Upper lobe of left lung (tissue), 4 donors: ENCODE results near the gene EPX.

Experiments used
- EP300 ChIP-seq, 4 donors: sonication (generic); formaldehyde crosslinking; IDR thresholded peaks; one replicate each; pipeline ENCODE4 v1.5.1; 2017; ENCODE audit warnings: antibody characterized with exemption in 4 of 4, control low read depth in 2 of 4
- POLR2A ChIP-seq, 4 donors: fragments of 450-650 bp; IDR thresholded peaks; one replicate each; pipeline ENCODE4 v1.5.1; 2016 to 2017; ENCODE audit warnings: antibody characterized with exemption in 4 of 4, mild to moderate bottlenecking in 2 of 4
- POLR2AphosphoS5 ChIP-seq, 2 donors: sonication (generic); formaldehyde crosslinking; IDR thresholded peaks; one replicate each; pipeline ENCODE4 v1.5.1; 2017; ENCODE audit warnings: antibody characterized with exemption in 2 of 2
- TF ChIP-seq, protein P1 (sequence below), 6 experiments: fragments of 450-650 bp in 4 of 6; fragments of 200-600 bp in 2 of 6; sonication (generic) in 2 of 6; IDR thresholded peaks; one replicate each; pipeline ENCODE4 v1.5.1; 2016 to 2019; ENCODE audit warnings: antibody characterized with exemption in 6 of 6

DNA sequence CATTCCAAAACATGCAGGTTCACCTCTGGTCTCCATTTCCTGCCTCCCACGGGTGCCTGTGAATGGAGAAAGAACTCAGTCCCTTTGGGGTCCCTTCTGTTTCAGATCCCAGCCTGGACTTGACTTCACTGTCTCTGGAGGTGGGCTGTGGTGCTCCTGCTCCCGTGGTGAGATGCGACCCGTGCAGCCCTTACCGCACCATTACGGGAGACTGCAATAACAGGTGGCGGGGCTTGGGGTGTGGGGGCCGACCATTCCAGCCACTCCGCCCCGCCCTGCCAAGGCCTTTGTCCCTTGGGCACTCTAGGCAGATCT is 56.4 kb downstream of the EPX start:
- TF ChIP-seq, protein P1, sequence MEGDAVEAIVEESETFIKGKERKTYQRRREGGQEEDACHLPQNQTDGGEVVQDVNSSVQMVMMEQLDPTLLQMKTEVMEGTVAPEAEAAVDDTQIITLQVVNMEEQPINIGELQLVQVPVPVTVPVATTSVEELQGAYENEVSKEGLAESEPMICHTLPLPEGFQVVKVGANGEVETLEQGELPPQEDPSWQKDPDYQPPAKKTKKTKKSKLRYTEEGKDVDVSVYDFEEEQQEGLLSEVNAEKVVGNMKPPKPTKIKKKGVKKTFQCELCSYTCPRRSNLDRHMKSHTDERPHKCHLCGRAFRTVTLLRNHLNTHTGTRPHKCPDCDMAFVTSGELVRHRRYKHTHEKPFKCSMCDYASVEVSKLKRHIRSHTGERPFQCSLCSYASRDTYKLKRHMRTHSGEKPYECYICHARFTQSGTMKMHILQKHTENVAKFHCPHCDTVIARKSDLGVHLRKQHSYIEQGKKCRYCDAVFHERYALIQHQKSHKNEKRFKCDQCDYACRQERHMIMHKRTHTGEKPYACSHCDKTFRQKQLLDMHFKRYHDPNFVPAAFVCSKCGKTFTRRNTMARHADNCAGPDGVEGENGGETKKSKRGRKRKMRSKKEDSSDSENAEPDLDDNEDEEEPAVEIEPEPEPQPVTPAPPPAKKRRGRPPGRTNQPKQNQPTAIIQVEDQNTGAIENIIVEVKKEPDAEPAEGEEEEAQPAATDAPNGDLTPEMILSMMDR (IDR thresholded peaks at IDR 0.05) = no peak
- TF ChIP-seq POLR2A (IDR thresholded peaks at IDR 0.05) = no peak
- no peak for TF ChIP-seq POLR2AphosphoS5 (IDR thresholded peaks at IDR 0.05)
- no peak for TF ChIP-seq EP300 (IDR thresholded peaks at IDR 0.05)
